Adipose tissue (tissue), 3 donors: Measurements from ENCODE around the gene PRAMEF1. TPM values are rescaled to one million over a fixed set of nuclear protein-coding genes. Genes with fewer than 3 reads are reported as not detected.
"Not testable (repeated sequence)": the region's sequence is repeated elsewhere in the genome, so short reads cannot be mapped to it uniquely, and the experiment has no call there.

Source experiments
- H3K27ac ChIP-seq: one replicate; pipeline ENCODE4 v1.5.1; 2013; ENCODE audit warnings: low read depth, low read length
- WGBS, 3 donors: extraction: QIAGEN DNeasy Blood & Tissue Kit; methylation state at CpG; one replicate each; pipeline ENCODE4 v1.1.7; 2013; 5-methylcytosine and 5-hydroxymethylcytosine counted together
- polyA plus RNA-seq, 3 donors: library from polyadenylated mRNA; stranded (reverse); fragments of 200-250 nt; gene quantifications; one replicate each; pipeline ENCODE4 v1.2.3, GENCODE V29; 2013
- donor health status: healthy with polysubstance abuse.
- donor health status: Bipolar disorder and iron deficiency.
- donor health status: healthy.

PRAMEF1 gene, protein sequence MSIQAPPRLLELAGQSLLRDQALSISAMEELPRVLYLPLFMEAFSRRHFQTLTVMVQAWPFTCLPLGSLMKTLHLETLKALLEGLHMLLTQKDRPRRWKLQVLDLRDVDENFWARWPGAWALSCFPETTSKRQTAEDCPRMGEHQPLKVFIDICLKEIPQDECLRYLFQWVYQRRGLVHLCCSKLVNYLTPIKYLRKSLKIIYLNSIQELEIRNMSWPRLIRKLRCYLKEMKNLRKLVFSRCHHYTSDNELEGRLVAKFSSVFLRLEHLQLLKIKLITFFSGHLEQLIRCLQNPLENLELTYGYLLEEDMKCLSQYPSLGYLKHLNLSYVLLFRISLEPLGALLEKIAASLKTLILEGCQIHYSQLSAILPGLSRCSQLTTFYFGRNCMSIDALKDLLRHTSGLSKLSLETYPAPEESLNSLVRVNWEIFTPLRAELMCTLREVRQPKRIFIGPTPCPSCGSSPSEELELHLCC
- not detected for polyA plus RNA-seq

GRCh38 chr1:12791097-12791496, at the start of gene PRAMEF1:
TSS of gene PRAMEF1 (plus strand) at chr1:12791397. CDS start at chr1:12793228, 1,831 bp downstream.
- 77 to 83% (median 77%) methylated on average over 4 to 5 of the region's 5 CpGs for WGBS, 3 donors
- H3K27ac ChIP-seq: not testable (repeated sequence)

DNA sequence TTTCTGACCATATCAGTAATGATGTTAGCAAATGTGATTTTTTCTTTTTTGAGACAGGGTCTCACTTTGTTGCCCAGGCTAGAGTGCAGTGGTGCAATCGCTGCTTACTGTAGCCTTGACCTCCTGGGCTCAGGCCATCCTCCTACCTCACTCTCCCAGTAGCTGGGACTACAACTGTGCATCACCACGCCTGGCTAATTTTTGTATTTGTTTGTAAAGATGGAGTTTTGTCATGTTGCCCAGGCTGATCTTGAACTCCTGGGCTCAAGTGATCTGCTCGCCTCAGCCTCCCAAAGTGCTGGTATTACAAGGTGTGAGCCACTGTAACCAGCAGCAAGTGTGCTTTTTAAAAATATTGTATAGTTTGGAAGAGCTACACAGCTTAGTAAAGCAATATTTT, 49.3 kb upstream of the PRAMEF1 start:
- H3K27ac ChIP-seq: no peak overlapping the region
- WGBS, 3 donors: 74 to 82% (median 82%) methylated on average over 3 of the region's 3 CpGs

DNA sequence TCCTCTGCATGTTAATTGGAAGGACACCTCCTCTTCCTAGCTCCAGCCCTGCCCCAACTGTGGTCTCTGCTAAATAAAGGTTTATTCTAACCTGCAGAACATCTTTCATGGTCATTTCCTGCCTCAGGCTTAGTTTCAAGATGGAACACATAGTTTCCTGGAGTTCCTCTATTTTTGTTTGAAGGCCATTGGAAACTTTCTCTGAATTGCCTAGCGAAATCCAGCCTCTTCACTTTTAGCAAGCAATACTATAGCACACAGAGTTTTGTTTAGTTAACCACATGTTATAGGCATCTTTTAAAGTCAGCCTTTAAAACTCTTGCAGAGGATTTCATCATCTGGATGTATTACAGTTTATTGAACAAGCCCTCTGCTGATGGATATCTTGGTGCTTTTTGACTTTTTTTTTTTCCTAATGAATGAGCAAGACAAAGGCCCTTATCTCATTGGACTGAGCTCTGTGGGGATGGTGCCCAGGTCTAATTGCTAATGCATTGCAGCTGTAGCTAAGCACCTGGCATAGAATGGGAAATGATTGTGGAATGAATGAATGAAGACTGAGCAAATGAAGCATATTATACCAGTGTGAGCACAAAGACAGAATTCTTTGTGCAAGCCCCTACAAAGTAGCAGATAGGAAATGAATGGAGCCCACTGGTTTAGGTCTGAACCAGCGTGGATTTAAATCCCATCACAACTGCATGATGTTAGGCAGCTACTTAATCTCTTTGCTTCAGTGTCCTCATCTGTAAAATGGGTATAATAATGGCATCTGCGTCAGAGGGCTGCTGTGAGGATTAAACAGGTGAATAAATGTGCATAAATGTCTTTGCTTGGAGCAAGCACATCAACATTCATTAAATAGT, 45.8 kb upstream of the PRAMEF1 start:
- 70 to 81% (median 71%) methylated on average over 3 of the region's 3 CpGs for WGBS, 3 donors

DNA sequence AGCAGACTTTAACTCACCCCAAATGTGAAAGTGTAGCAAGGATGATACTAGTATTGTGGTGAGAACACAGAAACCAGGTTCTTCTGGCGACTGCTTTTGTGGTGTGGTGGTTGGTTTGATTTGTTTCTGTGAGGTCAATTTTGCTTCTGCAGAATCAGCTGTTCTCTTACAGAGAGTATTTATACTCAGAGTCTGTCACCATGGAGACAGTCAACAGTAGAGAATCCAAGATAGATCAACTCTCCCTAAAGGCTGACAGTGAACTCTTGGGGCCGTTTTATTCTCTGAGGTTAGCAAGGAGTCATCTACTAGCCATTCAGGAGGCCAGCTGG, 45.2 kb upstream of the PRAMEF1 start, which contains the start of gene CFAP107:
CFAP107 (plus strand) TSS at position 209 of the 332 bp plus-strand sequence. CDS start 231 bp downstream, outside the sequence.
- H3K27ac ChIP-seq: no peak within 1 kb of the TSS
- 11 to 34% (median 31%) methylated on average over 2 of the region's 2 CpGs for WGBS, 3 donors

More for the DNA sequence above, 45.8 kb upstream of the PRAMEF1 start:
- H3K27ac ChIP-seq: no peak overlapping the region

DNA sequence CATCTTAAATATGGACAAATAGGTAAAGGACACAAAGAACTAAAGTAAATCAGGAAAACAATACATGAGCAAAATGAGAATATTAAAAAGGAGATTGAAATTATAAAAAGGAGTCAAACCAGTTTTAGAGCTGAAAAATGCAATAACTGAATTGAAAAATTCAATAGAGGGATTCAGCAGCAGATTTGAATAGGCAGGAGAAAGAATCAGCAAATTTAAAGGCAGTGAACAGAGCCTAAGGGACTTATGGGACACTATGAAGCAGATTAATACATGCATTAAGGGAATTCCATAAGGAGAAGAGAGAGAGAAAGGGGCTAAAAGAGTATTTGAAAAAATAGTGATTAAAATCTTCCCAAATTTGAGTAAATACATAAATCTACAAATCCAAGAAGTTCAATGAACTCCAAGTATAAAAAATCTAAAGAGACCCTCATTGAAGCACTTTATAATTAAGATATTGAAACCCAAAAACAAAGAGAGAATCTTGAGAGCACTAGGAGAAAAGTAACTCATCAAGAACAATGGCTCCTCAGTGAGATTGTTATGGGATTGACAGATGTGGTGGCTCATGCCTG, 42.3 kb upstream of the PRAMEF1 start:
- no peak overlapping the region for H3K27ac ChIP-seq

- WGBS, 3 donors: 83 to 86% (median 85%) methylated on average over 4 of the region's 4 CpGs
These were observed 36.5 kb upstream of the PRAMEF1 start for GRCh38 chr1:12754738-12755137.

GRCh38 chr1:12756273-12756672, 34.9 kb upstream of the PRAMEF1 start:
- WGBS, 3 donors: 43 to 61% (median 54%) methylated on average over 2 of the region's 2 CpGs
- no peak overlapping the region for H3K27ac ChIP-seq

More at GRCh38 chr1:12754738-12755137, 36.5 kb upstream of the PRAMEF1 start:
- H3K27ac ChIP-seq: no peak overlapping the region

DNA sequence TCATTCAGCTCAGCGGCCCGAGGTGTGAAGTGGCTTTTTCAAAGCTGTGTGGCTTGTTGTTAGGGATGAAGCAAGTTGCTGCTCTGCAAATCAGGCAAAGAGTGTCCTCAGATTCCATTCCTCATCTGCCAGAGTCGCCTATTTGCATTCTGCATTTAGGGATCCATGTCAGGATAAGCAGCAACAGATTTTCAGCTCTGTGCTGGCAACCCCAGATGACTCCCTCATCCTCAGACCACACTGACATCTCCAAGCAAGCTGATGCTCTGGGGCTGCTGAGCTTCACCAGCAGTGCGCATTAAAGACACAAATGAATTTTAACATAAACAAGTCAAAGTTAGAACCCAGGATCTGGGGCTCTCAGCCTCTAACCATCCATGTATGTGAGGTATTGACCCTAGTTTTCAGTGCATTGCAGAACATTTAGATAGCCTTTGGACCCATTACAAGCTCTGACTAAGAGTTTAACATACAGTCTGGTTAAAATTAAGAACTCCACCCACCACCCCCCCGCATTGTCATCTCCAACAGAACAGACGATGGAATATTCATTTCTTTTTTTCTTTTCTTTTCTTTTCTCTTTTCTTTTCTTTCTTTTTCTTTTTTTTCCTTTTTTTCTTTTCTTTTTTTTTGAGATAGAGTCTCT, 34.3 kb upstream of the PRAMEF1 start:
- WGBS, 3 donors: 61 to 74% (median 65%) methylated on average over 6 of the region's 6 CpGs

GRCh38 chr1:12757836-12758235, 33.4 kb upstream of the PRAMEF1 start:
- H3K27ac ChIP-seq: no peak overlapping the region
- 57 to 67% (median 63%) methylated on average over 6 of the region's 6 CpGs for WGBS, 3 donors

More for the DNA sequence above, 34.3 kb upstream of the PRAMEF1 start:
- no peak overlapping the region for H3K27ac ChIP-seq

DNA sequence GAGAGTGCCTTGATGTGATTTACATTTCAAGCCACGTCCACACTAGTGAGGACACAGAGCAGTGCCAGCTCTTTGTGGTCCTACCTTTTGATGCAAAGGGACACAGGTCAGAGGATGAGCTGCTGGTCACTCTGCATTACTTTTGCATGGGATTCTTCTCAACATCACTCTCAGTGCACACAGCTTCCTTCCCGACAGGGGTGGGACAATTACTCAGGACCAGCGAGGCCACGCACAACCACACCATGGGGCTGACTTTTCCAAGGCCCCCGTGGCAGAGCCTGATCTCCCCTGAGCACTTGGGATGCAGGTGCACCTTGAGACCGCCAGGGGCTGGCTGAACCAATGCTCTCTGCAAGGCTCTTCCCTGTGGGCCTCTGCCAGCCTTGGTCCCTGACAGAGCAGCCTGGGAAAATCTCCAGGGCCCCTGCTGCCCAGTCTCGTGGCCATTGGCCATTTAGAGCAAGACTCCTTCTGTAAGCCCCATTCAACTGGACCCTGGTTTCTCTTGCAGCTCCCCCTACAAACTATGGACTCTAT, 30.9 kb upstream of the PRAMEF1 start:
- 54 to 66% (median 56%) methylated on average over 7 of the region's 7 CpGs for WGBS, 3 donors
- no peak overlapping the region for H3K27ac ChIP-seq

DNA sequence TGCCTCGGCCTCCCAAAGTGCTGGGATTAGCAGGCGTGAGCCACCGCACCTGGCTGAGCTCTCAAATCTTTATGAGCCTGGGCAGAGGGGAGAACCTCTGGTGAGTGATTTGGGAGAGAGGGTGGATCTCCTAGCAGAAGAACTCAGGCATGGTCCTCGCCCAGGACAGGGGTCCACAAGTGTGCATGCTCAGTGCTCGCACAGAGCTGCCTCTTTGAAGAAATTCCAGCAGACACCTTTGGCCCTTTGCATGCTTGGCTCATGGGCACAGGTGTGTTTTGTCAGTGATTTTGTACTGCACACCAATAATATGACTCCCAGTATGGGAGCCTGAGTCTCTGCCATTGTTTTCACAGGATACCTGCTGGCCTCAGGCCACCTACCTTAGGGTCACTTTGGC, 29.4 kb upstream of the PRAMEF1 start:
- 69 to 78% (median 77%) methylated on average over 5 of the region's 5 CpGs for WGBS, 3 donors
- H3K27ac ChIP-seq: no peak overlapping the region

DNA sequence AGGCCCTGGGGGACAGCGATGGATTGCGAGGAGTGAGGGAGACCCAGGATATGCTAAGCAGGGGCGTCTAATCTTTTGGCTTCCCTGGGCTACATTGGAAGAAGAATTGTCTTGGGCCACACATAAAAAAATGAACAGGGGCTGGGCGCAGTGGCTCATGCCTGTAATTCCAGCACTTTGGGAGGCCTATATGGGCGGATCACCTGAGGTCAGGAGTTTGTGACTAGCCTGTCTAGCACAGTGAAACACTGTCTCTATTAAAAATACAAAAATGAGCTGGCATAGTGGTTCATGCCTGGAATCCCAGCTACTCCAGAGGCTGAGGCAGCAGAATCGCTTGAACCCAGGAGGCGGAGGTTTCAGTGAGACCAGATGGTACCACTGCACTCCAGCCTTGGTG, 28.4 kb upstream of the PRAMEF1 start:
- WGBS, 3 donors: 81 to 85% (median 83%) methylated on average over 7 of the region's 7 CpGs
- no peak overlapping the region for H3K27ac ChIP-seq

- WGBS, 3 donors: 66 to 69% (median 67%) methylated on average over 4 of the region's 4 CpGs
- no peak overlapping the region for H3K27ac ChIP-seq
These were observed 27.7 kb upstream of the PRAMEF1 start for GRCh38 chr1:12763479-12763878.

GRCh38 chr1:12764016-12764415, 27.2 kb upstream of the PRAMEF1 start:
- 48 to 68% (median 65%) methylated on average over 5 of the region's 5 CpGs for WGBS, 3 donors
- no peak overlapping the region for H3K27ac ChIP-seq

DNA sequence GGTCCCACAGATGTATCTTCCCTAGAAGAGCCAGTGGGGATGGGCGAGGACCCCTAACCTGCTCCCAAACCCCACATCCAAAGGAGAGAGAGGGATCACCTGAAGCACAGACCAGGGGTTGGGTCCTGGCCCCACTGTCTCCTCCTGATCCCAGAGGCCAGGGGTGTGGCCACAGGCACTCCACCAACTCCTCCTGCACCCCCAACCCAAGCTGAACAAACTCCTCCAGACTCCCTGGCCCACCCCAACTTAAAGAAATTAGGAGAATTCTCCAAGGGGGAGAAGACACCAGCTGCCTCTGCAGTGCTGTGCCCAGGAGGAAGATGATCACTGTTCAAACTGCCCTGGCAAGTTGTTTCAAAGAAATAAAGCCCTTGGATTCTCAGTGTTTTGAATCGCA, 22.2 kb upstream of the PRAMEF1 start:
- 62 to 81% (median 64%) methylated on average over 2 of the region's 2 CpGs for WGBS, 3 donors
- H3K27ac ChIP-seq: no peak overlapping the region

DNA sequence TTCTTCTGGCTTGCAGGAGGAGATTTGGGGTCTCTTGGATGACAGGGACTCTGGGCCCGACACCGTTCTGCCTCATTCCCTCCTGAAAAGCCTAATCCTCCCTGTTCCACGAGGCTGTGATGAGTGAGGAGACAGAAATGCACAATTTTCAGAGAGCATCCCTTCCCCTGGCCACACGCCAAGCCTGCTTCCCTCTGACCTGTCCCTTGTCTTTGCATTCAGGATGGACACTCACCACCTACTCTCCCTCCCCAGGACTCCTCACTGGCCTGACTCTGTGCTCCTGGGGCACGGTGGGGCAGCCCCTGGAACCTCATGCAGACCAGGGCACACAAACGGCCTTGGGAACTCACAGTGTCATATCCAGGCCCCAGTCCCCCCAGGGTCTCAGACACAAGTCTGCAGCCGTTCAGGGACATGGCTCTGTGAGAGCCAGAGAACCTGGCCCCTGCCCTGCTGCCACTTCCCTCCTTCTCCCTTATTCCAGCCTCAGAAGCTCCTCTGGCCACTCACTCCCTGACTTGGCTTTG, 21.2 kb upstream of the PRAMEF1 start:
- 44 to 60% (median 44%) methylated on average over 7 of the region's 7 CpGs for WGBS, 3 donors
- no peak overlapping the region for H3K27ac ChIP-seq

- H3K27ac ChIP-seq: no peak overlapping the region
These were observed 20.6 kb upstream of the PRAMEF1 start for GRCh38 chr1:12770620-12771019.

DNA sequence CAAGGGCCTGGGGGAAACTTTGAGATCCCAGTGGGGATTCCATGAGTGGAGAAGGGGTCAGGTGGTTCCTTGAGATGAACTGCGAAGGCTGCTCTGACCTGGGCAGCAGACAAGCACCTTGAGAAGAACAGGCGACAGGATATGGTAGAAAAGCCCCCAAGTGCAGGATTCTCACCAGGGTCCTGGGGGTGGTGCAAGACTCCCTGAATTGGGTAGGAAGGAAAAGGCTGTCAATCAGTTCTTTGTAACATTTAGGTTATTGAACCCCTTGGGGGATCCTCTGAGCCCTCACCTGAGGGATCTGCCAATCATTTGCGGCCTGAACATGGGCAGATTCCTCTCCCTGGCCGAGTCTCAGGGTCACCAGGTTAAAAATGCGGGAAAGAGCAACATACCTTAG, 20.0 kb upstream of the PRAMEF1 start:
- 54 to 75% (median 72%) methylated on average over 5 of the region's 5 CpGs for WGBS, 3 donors
- H3K27ac ChIP-seq: no peak overlapping the region

More at GRCh38 chr1:12770620-12771019, 20.6 kb upstream of the PRAMEF1 start:
- 68 to 73% (median 71%) methylated on average over 2 of the region's 2 CpGs for WGBS, 3 donors
